Urothelium cell line (cell line): ENCODE measurements around the gene MCAT.

ENCODE experiments used
- DNase-seq: peaks from one replicate; pipeline ENCODE4 v3.0.0; 2011; ENCODE audit warnings: low spot score, mixed read lengths
- FAIRE-seq: peaks from 2 replicates; lab custom pipeline; 2011; peaks lifted over from hg19 to GRCh38; lab: Jason Lieb, UNC

MCAT gene, protein sequence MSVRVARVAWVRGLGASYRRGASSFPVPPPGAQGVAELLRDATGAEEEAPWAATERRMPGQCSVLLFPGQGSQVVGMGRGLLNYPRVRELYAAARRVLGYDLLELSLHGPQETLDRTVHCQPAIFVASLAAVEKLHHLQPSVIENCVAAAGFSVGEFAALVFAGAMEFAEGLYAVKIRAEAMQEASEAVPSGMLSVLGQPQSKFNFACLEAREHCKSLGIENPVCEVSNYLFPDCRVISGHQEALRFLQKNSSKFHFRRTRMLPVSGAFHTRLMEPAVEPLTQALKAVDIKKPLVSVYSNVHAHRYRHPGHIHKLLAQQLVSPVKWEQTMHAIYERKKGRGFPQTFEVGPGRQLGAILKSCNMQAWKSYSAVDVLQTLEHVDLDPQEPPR

DNA sequence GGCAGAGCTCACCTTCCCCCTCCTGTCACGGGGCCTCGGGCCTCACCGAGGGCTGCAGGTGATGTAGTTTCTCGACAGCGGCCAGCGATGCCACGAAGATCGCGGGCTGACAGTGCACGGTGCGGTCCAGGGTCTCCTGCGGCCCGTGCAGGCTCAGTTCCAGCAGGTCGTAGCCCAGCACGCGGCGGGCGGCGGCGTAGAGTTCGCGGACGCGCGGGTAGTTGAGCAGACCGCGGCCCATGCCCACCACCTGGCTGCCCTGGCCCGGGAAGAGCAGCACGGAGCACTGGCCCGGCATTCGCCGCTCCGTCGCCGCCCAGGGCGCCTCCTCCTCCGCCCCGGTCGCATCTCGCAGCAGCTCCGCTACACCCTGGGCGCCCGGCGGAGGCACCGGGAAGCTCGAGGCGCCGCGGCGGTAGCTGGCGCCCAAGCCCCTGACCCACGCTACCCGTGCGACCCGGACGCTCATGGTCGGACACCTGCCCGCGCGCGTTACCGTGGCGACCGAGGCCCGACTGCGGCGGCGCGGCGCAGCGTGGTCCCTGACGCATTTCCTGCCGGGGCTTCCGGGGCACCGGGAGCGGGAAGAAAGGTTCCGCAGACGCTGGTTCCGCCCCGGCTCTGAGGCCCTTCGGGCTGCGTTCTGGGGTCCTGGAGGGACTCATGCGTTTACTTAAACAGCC is at the start of gene MCAT:
TSS of gene MCAT (minus strand) at position 519 of the 683 bp plus-strand sequence. CDS start at position 469, 50 bp downstream.
- peak; percentile 63 for FAIRE-seq
- DNase-seq: peak; percentile 92

DNA sequence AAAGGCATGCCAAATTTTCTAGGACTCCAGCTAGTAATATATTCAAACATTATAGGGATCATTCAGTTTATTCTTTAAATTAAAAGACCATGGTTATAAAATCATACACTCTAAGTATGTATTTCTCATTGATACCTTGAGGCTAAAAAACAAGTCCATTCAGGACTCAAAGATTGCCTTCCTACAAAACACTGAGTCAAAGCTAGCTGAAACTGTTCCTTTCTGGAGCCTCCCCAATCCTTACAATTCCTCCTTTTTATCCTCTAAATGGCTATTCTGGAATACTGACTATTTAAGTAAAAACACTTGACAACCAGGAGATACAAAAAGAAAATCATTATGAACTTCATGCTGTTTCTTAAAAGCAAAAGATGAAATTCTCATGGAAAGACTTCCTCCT is 48.6 kb upstream of the MCAT start:
- FAIRE-seq (no peak), DNase-seq (no peak)

DNA sequence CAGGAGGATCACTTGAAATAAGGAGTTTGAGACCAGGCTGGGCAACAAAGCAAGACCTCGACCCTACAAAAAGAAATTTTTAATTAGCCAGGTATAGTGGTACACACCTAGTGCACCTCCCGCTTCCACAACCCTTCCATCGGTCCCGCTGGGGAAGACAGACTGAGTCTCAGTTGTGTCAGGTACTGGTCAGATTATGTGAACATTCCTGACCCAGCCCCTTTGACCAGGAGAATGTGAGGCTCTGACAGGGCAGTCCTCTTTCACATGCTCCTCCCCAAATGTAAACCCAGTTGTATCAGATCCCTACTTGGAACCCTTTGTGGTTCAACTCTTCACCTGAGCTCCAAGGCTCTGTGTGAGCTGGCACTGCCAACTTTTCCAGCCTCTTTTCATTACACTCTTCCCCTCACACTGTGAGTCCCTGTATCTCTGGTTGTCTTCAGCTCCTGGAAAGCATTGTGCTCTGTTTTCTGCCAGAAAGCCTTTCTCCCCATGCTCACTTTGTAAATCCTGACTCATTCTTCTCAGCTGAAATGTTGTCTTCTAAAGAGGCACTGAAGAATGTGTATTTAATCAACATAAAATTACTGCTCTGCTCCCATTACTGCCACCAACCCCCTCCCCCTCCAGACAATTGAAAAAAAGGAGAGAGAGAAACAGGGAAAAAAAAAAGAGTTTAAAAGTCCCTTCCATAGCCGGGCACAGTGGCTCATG is 45.8 kb upstream of the MCAT start:
- FAIRE-seq (no peak), DNase-seq (no peak)

DNA sequence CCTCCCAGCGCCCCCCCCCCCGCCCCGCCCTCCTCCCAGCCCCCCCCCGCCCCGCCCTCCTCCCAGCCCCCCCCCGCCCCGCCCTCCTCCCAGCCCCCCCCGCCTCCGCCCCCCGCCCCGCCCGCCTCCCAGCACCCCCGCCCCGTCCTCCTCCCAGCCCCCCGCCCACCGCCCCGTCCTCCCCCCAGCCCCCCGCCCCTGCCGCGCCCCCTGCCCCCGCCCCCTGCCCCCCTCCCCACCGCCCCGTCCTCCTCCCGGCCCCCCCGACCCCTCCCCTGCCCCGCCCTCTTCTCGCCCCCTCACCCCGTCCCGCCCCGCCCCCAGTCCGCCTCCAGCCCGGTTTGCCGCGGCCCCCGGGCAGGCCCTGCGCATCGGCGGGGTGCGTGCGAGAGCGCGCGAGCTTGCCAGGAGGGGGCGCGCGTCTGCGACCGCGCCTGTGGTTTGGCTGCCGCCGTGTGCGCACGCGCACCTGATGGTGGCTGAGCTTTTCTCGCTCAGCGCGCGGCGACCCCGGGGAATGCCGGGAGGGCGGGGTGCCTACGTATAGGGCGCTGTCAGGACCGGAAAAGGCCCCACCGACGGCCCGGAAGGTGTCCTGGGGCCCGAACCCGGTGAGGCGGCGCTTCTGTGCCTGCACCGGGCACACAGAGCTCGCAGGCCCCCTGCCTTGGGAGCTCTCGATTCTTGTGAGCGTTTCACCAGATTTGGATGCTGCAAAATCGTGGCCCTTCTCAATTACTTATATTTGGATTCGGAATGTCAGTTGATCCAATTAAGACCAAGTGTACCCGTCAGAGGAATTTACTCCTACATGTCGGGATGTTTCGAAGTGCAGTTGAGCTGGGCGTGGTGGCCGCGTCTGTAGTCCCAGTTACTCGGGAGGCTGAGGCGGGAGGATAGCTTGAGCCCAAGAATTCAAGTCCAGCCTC is 44.2 kb upstream of the MCAT start:
- peak; percentile 99 for DNase-seq
- peak; percentile 82 for FAIRE-seq

DNA sequence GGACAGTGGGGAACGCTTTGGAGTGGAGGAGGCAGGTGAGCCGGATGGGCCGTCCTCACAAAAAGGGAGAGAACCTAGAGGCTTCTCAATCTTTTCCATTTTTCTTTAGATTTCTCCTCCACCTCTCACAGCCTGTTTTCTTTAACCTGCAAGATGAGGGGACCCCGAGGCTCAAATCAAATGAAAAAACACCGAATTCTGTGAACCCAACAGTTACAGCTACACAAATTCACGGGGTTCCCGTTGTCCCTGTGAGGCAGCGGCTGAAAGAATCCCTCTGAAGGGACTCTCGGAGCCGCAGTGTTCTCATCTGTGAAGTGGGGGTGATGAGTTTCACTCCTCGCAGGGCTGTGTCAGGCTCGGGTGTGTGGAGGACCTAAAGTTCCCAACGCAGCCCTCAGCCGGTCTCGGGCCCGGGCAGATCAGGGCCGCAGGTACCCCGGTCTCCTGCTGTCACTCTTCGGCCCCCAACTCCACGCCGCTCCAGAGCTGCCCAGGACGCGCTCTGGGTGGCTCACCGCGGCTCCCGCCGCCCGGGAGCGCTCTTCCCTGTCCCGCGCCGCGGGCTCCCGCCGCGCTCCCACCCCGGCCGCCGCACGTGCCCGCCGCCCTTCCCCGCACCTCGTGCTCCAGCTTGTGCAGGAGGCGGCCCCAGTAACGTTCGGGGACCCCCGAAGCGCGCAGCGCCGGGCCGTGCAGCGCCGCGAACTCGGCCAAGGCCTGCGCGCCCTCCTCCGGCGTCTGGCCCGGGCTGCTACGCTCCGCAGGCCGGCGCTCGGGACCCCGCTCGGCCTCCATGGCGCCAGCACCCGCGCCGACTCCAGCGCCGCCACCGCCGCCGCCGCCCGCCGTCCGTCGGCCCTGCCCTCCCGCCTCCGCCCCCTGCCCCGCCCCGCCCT is 43.3 kb upstream of the MCAT start, which contains the start of gene TTLL12:
TSS of gene TTLL12 (minus strand) at position 863 of the 899 bp plus-strand sequence. CDS start at position 798, 65 bp downstream.
- DNase-seq: peak; percentile 87
- no peak for FAIRE-seq

DNA sequence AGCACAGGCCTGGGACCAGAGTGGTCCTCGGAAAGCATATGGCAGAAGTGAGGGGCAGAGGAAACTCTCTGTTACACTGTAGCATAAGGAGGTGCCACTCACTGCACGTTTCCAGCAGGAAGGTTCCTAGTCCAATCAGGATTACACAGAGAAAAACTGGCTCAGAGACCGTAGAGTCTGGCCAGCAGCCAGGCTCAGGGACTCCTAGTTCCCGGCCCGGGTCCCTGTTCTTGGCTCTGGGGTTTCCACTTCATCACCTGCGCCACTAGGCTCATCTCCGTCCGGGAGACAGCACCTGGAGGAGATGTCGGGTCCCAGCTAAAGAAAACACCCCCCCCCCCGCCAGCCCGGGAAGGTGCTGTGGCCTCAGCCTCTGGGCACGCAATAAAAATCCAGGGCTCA is 42.7 kb upstream of the MCAT start:
- peak; percentile 47 for DNase-seq
- FAIRE-seq: no peak

DNA sequence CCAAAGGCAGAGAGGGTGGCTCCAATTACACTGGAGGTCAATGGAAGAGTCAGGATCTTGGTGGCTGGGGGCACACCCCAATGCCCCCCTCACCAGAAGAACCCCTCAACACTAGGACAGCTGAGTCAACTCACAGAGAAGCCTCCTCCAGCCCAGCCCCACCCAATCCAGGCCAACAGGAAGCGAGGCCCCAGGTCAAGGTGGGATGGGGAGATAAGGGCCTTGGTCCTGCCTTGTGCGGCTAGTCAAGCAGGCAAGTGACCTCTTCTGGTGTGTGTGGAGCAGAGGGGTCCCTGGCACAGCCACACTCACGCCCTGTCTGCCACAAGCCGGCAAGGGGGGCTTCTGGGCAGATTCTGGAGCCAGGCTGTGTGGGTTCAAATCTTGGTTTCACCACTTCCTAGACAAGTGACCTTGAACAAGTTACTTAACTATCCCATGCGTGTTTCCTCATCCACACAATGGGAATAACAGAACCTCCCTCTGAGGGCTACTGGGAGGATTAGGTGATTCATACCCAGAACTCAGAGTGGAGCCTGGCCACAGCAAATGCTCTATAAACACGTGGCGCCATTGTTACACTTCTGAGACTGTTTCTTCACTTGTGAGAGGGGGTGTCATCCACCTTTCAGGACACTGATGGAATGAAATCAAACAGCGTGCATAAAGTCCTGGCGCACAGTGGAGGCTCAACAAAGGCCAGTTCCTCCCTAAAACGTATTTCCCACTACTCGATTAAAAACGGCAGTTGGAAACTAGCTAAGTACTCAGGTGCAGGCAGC is 40.5 kb upstream of the MCAT start:
- FAIRE-seq (peak; percentile 13), DNase-seq (no peak)

DNA sequence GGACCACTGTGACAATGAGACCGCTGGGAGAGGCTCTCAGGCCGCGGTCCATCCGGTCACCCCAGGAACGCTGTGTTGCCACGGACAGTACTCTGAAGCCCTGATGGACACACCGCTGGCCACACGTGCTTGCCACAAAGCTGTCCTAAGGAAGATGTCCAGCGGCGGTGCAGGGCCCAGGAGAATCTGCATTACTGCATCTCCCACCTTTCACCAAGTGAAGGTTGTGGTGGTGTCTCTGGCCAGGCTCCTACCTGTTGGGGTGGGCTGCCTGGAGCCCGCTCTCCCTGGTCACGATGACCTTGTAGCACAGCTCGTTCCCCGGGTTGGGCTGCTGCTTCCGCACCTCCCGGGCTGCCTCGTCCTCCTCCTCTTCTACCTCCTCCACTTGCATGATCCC is 39.5 kb upstream of the MCAT start:
- DNase-seq: no peak
- no peak for FAIRE-seq

DNA sequence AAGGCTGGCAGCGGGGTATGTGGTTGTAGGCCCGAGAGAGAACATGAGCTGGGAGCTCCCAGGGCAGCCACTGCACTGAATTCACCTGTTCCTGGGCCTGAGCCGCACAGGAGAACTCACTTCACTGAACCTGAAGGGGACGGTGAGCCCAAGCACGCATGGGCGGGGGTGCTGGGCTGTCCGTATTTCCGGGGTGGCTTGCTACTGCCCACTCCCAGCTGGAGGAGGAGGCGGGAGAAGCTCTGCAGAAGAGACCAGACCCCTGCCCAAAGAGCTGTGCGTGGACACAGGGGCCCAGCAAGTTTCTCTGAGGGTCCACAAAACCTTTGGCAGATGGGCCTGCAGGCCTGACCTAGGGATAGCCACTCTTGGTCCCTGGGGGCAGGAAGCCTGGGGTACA is 38.9 kb upstream of the MCAT start:
- FAIRE-seq: no peak
- DNase-seq: no peak

DNA sequence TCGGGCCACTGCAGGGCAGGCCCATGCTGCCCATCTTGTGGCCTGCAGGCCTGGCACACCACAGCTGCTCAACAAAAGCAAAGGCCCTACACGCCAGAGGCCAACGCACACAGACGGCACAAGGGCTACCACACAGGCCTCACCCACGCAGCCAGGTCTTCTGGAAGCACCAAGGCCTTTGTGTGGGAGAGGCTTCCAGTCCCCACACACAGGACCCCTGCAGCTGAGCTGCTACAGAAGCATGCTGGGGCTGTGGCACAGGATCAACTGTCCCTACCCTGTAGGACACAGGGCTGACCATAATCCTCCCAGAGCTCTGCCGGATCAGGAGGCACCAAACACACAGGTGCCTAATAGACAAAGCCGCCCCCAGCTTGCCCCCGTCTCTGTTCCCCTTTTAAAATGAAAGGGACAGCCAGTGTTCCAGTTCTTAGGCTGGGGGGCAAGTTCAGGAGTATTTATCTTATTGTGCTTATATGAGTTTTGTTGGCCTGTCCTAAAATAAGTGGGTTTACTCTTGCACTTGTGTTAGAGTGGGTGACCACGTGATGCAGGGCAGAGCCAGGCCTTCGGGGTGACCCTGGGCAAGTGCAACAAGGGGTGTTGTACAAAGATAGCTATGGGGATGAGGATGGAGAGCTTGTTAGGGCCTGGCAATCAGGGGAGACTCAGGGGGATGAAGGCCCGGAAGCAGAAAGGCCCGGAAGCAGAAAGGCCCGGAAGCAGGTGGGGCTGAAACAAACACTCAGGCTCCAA is 38.3 kb upstream of the MCAT start:
- no peak for FAIRE-seq
- DNase-seq: no peak

DNA sequence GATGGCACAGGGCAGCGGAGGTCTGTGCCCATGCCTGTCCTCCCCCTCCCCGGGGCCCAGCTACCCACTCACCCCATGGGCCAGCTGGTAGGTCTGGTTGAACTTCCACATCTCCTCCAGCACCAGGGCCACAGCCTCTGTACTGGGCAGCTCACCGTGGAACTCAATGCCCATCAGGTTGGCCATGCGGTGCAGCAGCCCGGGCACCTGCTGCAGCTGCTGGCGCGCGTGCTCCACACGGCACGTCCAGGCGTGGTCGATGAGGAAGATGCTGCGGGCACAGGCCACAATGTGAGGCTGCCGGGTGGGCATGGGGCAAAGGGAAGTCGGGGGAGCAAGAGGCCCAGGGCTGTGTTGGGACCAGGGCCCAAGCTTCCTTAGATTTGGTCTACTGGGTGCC is 37.5 kb upstream of the MCAT start:
- FAIRE-seq: no peak
- no peak for DNase-seq

DNA sequence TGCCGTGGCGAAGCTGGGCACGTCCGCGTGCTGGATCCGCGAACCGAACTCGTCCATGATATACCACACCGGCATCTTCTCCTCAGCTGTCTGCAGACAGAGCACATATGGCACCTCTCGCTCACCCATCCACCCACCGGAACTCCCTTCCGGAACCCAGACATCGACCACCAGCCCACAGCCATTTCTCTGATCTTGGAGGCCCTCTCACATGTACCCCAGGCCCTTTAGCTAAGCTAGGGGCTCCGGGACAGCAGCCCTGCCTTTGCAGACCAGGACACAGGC is 36.7 kb upstream of the MCAT start:
- no peak for DNase-seq
- FAIRE-seq: peak; percentile 32

DNA sequence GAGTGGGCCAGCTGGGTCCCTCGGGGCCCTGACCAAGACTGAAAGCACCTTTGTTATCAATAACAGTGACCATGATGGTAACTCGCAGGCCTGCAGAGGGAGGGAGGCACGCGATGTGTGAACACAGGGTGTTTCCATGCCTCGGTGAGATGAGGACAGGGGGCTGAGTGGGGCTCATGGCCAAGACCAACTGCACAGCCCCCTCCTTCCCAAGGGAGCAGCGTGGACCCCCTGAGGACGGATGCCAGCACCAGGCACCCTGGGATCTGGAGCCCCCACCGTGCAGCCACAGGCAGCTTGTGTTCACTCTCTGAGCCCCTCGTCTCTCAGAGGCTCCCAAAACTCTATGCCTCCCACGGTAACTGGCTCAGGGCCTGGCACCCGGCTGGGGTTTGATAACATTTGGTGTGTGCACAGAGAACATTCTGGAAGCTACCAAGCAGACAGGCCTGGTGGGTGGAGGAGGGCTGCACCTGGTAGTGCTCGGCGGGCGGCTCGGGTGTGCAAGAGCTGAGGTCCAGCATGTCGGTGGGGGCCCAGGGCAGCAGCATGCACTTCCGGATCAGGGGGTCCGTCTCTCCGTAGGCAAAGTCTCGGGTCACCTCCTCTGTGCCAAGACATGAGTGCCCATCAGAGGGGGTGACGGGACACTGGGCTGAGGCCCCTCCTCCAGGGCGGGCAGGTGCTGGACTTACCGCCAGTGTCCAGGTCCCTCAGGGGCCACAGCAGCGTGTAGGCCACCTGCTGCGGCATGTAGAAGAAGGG is 36.1 kb upstream of the MCAT start:
- FAIRE-seq: peak; percentile 17
- no peak for DNase-seq

DNA sequence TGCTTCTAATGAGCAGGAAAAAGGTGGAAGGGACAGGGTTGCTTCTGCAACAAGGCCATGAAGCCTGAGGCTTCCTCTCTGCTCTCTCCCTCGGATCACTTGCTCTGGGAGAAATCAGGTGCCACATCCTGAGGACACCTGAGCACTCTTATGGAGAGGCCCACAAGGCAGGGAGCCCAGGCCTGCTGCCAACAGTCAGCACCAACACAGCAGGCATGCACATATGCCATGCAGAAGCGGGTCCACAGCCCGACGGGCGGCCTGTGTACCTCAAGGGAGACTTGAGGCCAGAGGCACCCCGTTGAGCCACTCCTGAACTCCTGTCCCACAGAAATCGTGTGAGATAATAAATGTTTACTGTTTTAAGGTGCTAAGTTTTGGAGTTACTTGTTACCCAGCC is 34.3 kb upstream of the MCAT start:
- FAIRE-seq (no peak), DNase-seq (no peak)

DNA sequence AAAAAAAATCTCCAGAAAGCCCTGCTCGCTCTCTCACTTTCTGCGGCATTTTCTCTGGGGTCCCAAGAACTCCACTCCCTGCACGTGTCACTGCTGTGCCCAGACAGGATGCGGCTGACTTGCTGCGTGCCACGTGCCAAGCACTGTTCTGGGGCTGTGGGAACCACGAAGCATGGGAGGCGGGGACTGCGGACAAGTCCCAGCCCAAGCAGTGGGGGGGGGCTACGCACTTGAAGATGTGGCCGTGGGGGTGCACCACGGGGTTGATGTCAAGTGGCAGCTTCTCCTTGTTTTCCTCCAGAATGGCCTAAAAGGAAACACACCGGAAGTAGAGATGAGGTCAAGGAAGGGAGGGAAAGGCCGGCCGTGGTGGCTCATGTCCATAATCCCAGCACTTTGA is 32.9 kb upstream of the MCAT start:
- FAIRE-seq (no peak), DNase-seq (no peak)

DNA sequence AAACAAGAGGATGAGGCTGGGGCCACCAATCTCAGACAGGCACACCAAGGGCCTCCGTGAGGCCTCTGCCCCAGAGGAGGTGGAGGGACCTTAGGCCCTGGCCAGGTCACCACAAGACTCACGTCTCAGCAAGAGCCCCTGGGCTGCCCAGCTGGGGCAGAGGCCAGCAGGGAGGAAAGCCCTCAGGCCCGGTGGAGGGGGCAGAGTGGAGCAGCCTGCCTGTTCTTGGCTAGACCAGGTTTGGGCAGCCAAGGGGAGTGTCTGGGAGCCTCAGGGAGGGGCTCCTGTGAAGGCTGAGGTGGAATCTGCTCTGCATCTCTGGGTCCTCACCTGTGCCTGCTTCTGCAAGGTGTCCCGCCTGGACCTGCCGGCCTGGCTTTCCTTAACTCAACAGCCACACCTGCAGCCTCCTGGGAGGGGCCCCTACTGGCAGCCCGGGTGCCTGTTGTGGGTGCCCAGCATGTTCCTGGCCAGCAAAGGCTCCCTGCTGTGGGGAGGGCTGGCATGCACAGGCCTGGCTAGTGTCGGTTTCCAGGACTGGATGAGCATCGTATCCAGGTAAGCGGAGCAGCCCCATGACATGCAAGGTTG is 31.8 kb upstream of the MCAT start:
- FAIRE-seq (peak; percentile 20), DNase-seq (no peak)
